Esophagus muscularis mucosa (tissue), 4 donors: ENCODE measurements around the gene SNX20. TPM values are rescaled to one million over a fixed set of nuclear protein-coding genes. Genes with fewer than 3 reads are reported as not detected.

Experiments used
- DNase-seq: peaks from one replicate; pipeline ENCODE4 v3.0.0-alpha.2; 2017; ENCODE audit errors: extremely low spot score
- H3K27ac ChIP-seq, 4 donors: fragments of 200-600 bp; sonication (generic); replicated peaks in 1 of 4; 1 replicate in 3 of 4; 2 replicates in 1 of 4; pipeline ENCODE4 v1.5.1; 2016 to 2019; ENCODE audit warnings: mild to moderate bottlenecking in 1 of 4
- H3K27me3 ChIP-seq, 4 donors: fragments of 200-600 bp; sonication (generic); one replicate each; pipeline versions ENCODE4 v1.5.1 to v1.6.0; 2016 to 2019
- H3K36me3 ChIP-seq, 4 donors: fragments of 200-600 bp; sonication (generic); one replicate each; pipeline ENCODE4 v1.5.1; 2016 to 2019
- H3K4me1 ChIP-seq, 4 donors: fragments of 200-600 bp; sonication (generic); one replicate each; pipeline ENCODE4 v1.5.1; 2016 to 2019
- H3K4me3 ChIP-seq, 4 donors: fragments of 200-600 bp; sonication (generic); 1 replicate in 2 of 4; 2 replicates in 2 of 4; pipeline ENCODE4 v1.5.1; 2016 to 2019; ENCODE audit warnings: mild to moderate bottlenecking in 4 of 4, moderate library complexity in 1 of 4
- H3K9me3 ChIP-seq, 4 donors: fragments of 200-600 bp; sonication (generic); 1 replicate in 3 of 4; 2 replicates in 1 of 4; pipeline ENCODE4 v1.5.1; 2016 to 2019
- CTCF ChIP-seq, 3 experiments: fragments of 200-600 bp in 2 of 3; fragments of 450-650 bp in 1 of 3; sonication (generic) in 2 of 3; IDR thresholded peaks; one replicate each; pipeline ENCODE4 v1.5.1; 2017 to 2019; ENCODE audit warnings: antibody characterized with exemption in 3 of 3, mild to moderate bottlenecking in 2 of 3, moderate library complexity in 1 of 3
- EP300 ChIP-seq: sonication (generic); formaldehyde crosslinking; IDR thresholded peaks from one replicate; pipeline ENCODE4 v1.6.1; 2017; ENCODE audit warnings: antibody characterized with exemption
- POLR2A ChIP-seq: fragments of 450-650 bp; IDR thresholded peaks from one replicate; pipeline ENCODE4 v1.6.1; 2017; ENCODE audit warnings: antibody characterized with exemption, moderate library complexity, mild to moderate bottlenecking, low read depth
- POLR2AphosphoS5 ChIP-seq, 2 donors: sonication (generic); formaldehyde crosslinking; IDR thresholded peaks; one replicate each; pipeline ENCODE4 v1.6.1; 2017; ENCODE audit warnings: antibody characterized with exemption in 2 of 2
- WGBS: methylation state at CpG from one replicate; pipeline ENCODE4 v1.1.5; 2018; 5-methylcytosine and 5-hydroxymethylcytosine counted together
- intact Hi-C: fragments of 100-400 bp; cut with DNase I; formaldehyde crosslinking; loops from one replicate; pipeline ENCODE4 v1.15.1; 2023
- total RNA-seq, 4 donors: library from RNA; depleted of rRNA; stranded (reverse); fragments of >200 nt; gene quantifications; one replicate each; pipeline versions ENCODE4 v1.1.0 to v1.2.1, GENCODE V29; 2016

SNX20 gene
- total RNA-seq, 4 donors from 2014 or later = 0.39 to 5.0 (median 1.8) TPM

GRCh38 chr16:50652836-50653425 is 28.2 kb downstream of the SNX20 start:
- no peak overlapping the region for H3K4me3 ChIP-seq
- H3K27ac ChIP-seq = no peak overlapping the region
- peaks cover 0 to 16% (median 0%) of the 10 kb centered on the region in 4 donors for H3K36me3 ChIP-seq
- intact Hi-C loops = no loop called here
- no peaks in the 10 kb centered on the region for H3K4me1 ChIP-seq
- no peaks in the 10 kb centered on the region for H3K27me3 ChIP-seq
- WGBS = 82% methylated on average over 14 of the region's 14 CpGs
- TF ChIP-seq CTCF (IDR thresholded peaks at IDR 0.05) (no peak), EP300 (no peak), POLR2A (no peak), POLR2AphosphoS5 (IDR thresholded peaks at IDR 0.05) (no peak)
- H3K9me3 ChIP-seq = no peaks in the 10 kb centered on the region
- DNase-seq = no peak

GRCh38 chr16:50651835-50652438 is 29.2 kb downstream of the SNX20 start:
- Histone ChIP-seq H3K27me3 (no peaks in the 10 kb centered on the region), H3K9me3 (no peaks in the 10 kb centered on the region), H3K4me3 (no peak overlapping the region), H3K36me3 (peaks cover 0 to 20% (median 0%) of the 10 kb centered on the region in 4 donors), H3K4me1 (no peaks in the 10 kb centered on the region), H3K27ac (no peak overlapping the region)
- intact Hi-C loops = no loop called here
- no peak for TF ChIP-seq EP300
- no peak for TF ChIP-seq POLR2AphosphoS5 (IDR thresholded peaks at IDR 0.05)
- no peak for TF ChIP-seq POLR2A
- TF ChIP-seq CTCF (IDR thresholded peaks at IDR 0.05) = no peak
- WGBS = 97% methylated on average over 3 of the region's 3 CpGs
- DNase-seq = no peak

GRCh38 chr16:50646345-50646744 is 34.8 kb downstream of the SNX20 start:
- intact Hi-C loops = no loop called here
- no peaks in the 10 kb centered on the region for H3K9me3 ChIP-seq
- no peak overlapping the region for H3K4me3 ChIP-seq
- peaks cover 0 to 18% (median 8%) of the 10 kb centered on the region in 4 donors for H3K4me1 ChIP-seq
- H3K36me3 ChIP-seq = peaks cover 0 to 20% (median 2%) of the 10 kb centered on the region in 4 donors
- TF ChIP-seq POLR2AphosphoS5 (IDR thresholded peaks at IDR 0.05) = no peak
- TF ChIP-seq POLR2A = no peak
- no peak for TF ChIP-seq CTCF (IDR thresholded peaks at IDR 0.05)
- TF ChIP-seq EP300 = no peak
- no peaks in the 10 kb centered on the region for H3K27me3 ChIP-seq
- WGBS = 79% methylated on average over 8 of the region's 8 CpGs
- no peak for DNase-seq
- no peak overlapping the region for H3K27ac ChIP-seq

GRCh38 chr16:50645563-50646220 is 35.4 kb downstream of the SNX20 start:
- Histone ChIP-seq H3K4me3 (no peak overlapping the region), H3K4me1 (peaks cover 0 to 18% (median 8%) of the 10 kb centered on the region in 4 donors), H3K27ac (no peak overlapping the region), H3K36me3 (peaks cover 0 to 25% (median 2%) of the 10 kb centered on the region in 4 donors), H3K27me3 (no peaks in the 10 kb centered on the region), H3K9me3 (no peaks in the 10 kb centered on the region)
- no peak for DNase-seq
- TF ChIP-seq POLR2A = no peak
- no peak for TF ChIP-seq POLR2AphosphoS5 (IDR thresholded peaks at IDR 0.05)
- no peak for TF ChIP-seq CTCF (IDR thresholded peaks at IDR 0.05)
- TF ChIP-seq EP300 = no peak
- intact Hi-C loops = no loop called here
- WGBS = 75% methylated on average over 20 of the region's 20 CpGs
